Upper lobe of left lung (tissue), 4 donors: ENCODE results near the gene HS3ST5.

Experiments
- CTCF ChIP-seq, 6 experiments: fragments of 450-650 bp in 4 of 6; fragments of 200-600 bp in 2 of 6; sonication (generic) in 2 of 6; IDR thresholded peaks; one replicate each; pipeline ENCODE4 v1.5.1; 2016 to 2019; ENCODE audit warnings: antibody characterized with exemption in 6 of 6
- EP300 ChIP-seq, 4 donors: sonication (generic); formaldehyde crosslinking; IDR thresholded peaks; one replicate each; pipeline ENCODE4 v1.5.1; 2017; ENCODE audit warnings: antibody characterized with exemption in 4 of 4, control low read depth in 2 of 4
- POLR2A ChIP-seq, 4 donors: fragments of 450-650 bp; IDR thresholded peaks; one replicate each; pipeline ENCODE4 v1.5.1; 2016 to 2017; ENCODE audit warnings: antibody characterized with exemption in 4 of 4, mild to moderate bottlenecking in 2 of 4
- POLR2AphosphoS5 ChIP-seq, 2 donors: sonication (generic); formaldehyde crosslinking; IDR thresholded peaks; one replicate each; pipeline ENCODE4 v1.5.1; 2017; ENCODE audit warnings: antibody characterized with exemption in 2 of 2

DNA sequence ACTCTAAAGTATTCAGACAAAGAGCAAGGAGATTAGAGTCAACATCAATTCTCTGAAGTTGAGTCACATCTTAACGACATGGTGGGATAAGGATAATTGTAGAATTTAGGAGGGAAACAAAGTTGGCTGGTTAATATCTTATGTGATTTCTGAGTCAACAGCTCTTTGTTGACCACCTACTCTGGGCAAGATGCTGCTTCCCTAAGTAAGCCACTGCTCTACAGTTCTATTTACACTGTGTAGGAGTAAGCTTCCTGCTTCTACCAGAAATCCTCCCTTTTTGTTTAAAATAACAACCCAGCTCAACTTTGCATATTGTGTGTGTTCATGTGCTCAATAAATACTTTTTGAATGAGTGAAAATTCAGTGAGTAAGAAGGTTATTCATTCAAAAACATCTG, 3.1 kb downstream of the HS3ST5 start:
- TF ChIP-seq CTCF (IDR thresholded peaks at IDR 0.05) (no peak), POLR2A (IDR thresholded peaks at IDR 0.05) (no peak), EP300 (IDR thresholded peaks at IDR 0.05) (no peak), POLR2AphosphoS5 (IDR thresholded peaks at IDR 0.05) (no peak)
